DOHH2 (cell line): ENCODE results near the gene GAREM1.

ENCODE experiments used
- CTCF ChIP-seq: fragments of 200-600 bp; sonication (generic); IDR thresholded peaks from one replicate; pipeline ENCODE4 v1.5.1; 2014; ENCODE audit warnings: antibody characterized with exemption, mild to moderate bottlenecking, low read depth, low read length; ENCODE audit not compliant: poor library complexity, severe bottlenecking
- EZH2phosphoT487 ChIP-seq: fragments of 200-600 bp; sonication (generic); IDR thresholded peaks from 2 replicates; pipeline ENCODE4 v1.6.1; 2017; ENCODE audit warnings: borderline replicate concordance, mild to moderate bottlenecking, antibody characterized with exemption, low read length, moderate library complexity, mixed read lengths

DNA sequence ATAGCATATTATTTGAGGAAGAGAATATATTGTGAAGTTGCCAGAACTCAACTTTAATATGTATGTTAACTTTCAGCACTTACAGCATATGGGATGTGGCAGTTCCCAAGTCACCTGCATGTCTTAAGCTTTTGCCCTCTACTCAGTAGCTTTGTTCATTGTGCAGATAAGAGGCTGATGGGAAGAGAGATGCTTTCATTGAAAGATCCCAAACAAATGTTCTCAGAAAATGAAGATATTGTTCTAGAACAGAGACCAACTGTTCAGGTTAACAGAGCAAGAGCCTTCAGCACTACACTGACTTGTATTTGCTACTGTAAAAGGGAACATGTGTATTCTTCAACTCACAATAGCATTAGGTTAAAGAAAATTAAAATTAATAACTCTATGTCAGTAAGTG lies 28.1 kb downstream of the GAREM1 start:
- no peak for TF ChIP-seq CTCF
- TF ChIP-seq EZH2phosphoT487 = no peak
